ENCODE results near the gene OXNAD1.

OXNAD1 gene

DNA sequence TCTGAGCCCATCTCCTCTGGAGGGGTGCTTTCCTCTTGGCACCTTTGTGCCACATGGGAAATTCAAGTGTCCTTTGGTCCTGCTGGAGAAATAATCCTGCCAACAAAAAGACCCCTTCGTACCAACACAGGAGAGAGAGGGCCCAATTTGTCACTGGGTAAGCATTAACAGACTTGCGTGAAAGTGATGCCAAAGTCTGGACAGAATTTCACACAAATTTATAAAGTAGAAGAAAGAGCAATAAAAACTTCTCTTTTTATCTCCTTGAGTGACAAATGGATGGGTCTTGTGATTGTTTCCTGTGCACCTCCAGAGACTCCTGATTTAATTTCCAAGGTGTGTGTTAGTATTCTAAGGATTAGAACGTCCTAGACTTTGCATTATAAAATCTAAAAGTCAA lies 15.1 kb upstream of the OXNAD1 start:
- H3K18ac ChIP-seq (ENCODE audit: low read length): no peak overlapping the region
- H2BK120ac ChIP-seq (ENCODE audit: low read depth, low read length): no peak overlapping the region
- WGBS, 2 donors (ENCODE audit: extremely low coverage in 2 of 2, insufficient read length in 2 of 2, insufficient replicate concordance in 1 of 2): no CpG with 5 or more reads among the region's 3 CpGs

DNA sequence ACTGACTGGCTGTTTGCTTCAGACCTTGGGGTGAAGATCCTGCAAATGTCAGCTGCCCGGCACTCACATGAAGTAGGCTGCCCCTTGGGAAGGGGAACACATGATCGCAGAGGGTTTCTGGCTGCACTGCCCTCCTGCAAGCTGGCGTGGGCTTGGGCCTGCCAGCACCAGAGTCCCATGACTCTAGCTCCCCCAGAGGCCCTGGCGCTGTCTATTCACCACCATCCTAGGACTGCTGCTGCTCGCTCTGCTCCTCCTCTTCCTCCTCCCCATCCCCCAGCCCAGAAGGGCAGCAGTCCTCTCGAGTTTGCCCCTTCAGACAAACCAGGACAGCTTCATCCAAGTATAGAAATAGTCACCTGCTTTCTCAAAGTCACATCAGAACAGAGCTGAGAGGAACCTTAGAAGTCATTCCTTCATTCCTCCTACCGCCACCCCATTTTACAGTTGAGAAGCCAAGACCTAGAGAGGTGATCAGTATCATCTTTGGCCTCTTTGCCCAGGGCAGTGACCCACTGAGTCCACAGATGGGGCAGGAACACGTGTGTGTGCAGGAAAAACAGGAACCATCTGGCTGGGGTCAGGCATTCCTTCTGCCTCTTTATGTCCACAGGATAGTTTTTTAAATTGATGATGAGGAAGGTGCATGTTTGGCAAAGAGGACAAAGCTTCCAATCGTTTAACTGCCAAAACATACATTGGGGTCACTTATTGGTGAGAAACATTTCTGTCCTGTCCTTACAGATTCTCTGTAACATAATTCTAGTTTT lies 13.5 kb upstream of the OXNAD1 start:
- Histone ChIP-seq H3K4me2 (ENCODE audit: insufficient read depth, low read length, poor library complexity, severe bottlenecking) (no peak overlapping the region), H3K27me3 (ENCODE audit: control insufficient read depth in 3 of 3, insufficient read depth in 3 of 3, low read depth in 1 of 3, low read length in 3 of 3) (no peaks in the 10 kb centered on the region)

More for the DNA sequence above, 15.1 kb upstream of the OXNAD1 start:
- no peak overlapping the region for H2BK5ac ChIP-seq (ENCODE audit: low read length)
- H3K14ac ChIP-seq (ENCODE audit: low read length): no peak overlapping the region
- no peaks in the 10 kb centered on the region for H3K9me3 ChIP-seq (replicated peaks in 1 of 2; ENCODE audit: control insufficient read depth in 2 of 2, insufficient read depth in 1 of 2, low read depth in 1 of 2, low read length in 2 of 2)
- no peak for DNase-seq (ENCODE audit: low spot score)
- no peak overlapping the region for H2AK5ac ChIP-seq (ENCODE audit: low read depth, low read length)
- H2BK12ac ChIP-seq (ENCODE audit: low read length): no peak overlapping the region
- H4K8ac ChIP-seq (ENCODE audit: low read depth, low read length): no peak overlapping the region
- H3K23ac ChIP-seq (ENCODE audit: low read depth, low read length, poor library complexity): no peak overlapping the region
- H3K27me3 ChIP-seq (ENCODE audit: control insufficient read depth in 3 of 3, insufficient read depth in 3 of 3, low read depth in 1 of 3, low read length in 3 of 3): no peaks in the 10 kb centered on the region
- H3K36me3 ChIP-seq (replicated peaks in 1 of 2; ENCODE audit: control insufficient read depth in 2 of 2, insufficient read depth in 2 of 2, low read length in 2 of 2): no peaks in the 10 kb centered on the region
- H3K4me3 ChIP-seq (ENCODE audit: low read length in 2 of 2): no peak overlapping the region
- H3K4me1 ChIP-seq (ENCODE audit: control insufficient read depth in 2 of 2, insufficient read depth in 1 of 2, low read depth in 1 of 2, low read length in 2 of 2): no peaks in the 10 kb centered on the region
- H3K9ac ChIP-seq (ENCODE audit: low read depth, low read length, poor library complexity): no peak overlapping the region
- no peak overlapping the region for H2BK15ac ChIP-seq (ENCODE audit: low read length)
- no peak overlapping the region for H3K27ac ChIP-seq (replicated peaks; ENCODE audit: low read length)
- H2AFZ ChIP-seq (ENCODE audit: low read length): no peak overlapping the region
- no peak overlapping the region for H3K4ac ChIP-seq (ENCODE audit: low read length)
- H4K91ac ChIP-seq (ENCODE audit: low read depth, low read length, poor library complexity): no peak overlapping the region
- no peak overlapping the region for H3K4me2 ChIP-seq (ENCODE audit: insufficient read depth, low read length, poor library complexity, severe bottlenecking)
- H3K79me1 ChIP-seq (ENCODE audit: low read depth, low read length): no peaks in the 10 kb centered on the region

DNA sequence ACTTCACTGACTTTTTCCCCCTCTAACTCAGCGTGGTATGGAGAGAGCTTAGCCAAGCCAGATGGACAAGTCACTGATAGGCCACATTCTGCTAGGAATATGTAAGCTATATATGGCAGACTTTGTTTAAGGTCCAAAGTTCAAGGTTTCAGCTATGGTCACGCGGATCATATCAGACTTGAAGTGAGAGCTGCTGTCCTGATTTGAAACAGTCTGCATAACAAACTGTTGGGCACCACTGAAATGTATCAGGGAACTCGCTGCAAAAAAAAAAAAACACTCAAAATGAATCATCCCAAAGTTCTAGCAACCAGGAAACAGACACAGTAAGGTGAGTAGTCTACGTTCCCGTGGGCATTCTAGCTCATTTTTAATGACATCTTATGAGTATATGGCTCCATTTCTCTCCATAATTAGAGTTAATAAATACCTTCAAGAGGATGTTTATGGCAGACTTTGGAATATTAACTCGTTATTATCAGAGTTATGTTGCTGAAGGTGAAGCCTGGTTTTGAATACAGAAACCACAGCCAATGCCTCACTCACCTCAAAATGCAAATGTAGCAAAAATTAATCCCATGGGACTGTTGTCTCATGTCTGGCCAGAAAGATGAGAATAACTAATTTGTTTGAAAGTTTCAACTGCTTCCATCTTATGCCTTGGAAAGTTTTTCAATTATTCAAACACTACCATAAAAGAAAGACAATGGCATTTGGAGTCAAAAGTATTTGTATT lies 12.6 kb upstream of the OXNAD1 start:
- H2AFZ ChIP-seq (ENCODE audit: low read length): no peak overlapping the region
- H3K4me3 ChIP-seq (ENCODE audit: low read length in 2 of 2): no peak overlapping the region
- H3K9me3 ChIP-seq (replicated peaks in 1 of 2; ENCODE audit: control insufficient read depth in 2 of 2, insufficient read depth in 1 of 2, low read depth in 1 of 2, low read length in 2 of 2): no peaks in the 10 kb centered on the region
- no peak overlapping the region for H2BK5ac ChIP-seq (ENCODE audit: low read length)
- H2AK5ac ChIP-seq (ENCODE audit: low read depth, low read length): no peak overlapping the region
- H3K23ac ChIP-seq (ENCODE audit: low read depth, low read length, poor library complexity): no peak overlapping the region
- no peak overlapping the region for H4K91ac ChIP-seq (ENCODE audit: low read depth, low read length, poor library complexity)
- no peak overlapping the region for H3K4me2 ChIP-seq (ENCODE audit: insufficient read depth, low read length, poor library complexity, severe bottlenecking)
- no peak overlapping the region for H3K9ac ChIP-seq (ENCODE audit: low read depth, low read length, poor library complexity)
- H2BK12ac ChIP-seq (ENCODE audit: low read length): no peak overlapping the region
- H3K14ac ChIP-seq (ENCODE audit: low read length): no peak overlapping the region
- no peak overlapping the region for H2BK15ac ChIP-seq (ENCODE audit: low read length)
- H3K79me1 ChIP-seq (ENCODE audit: low read depth, low read length): no peaks in the 10 kb centered on the region
- H2BK120ac ChIP-seq (ENCODE audit: low read depth, low read length): no peak overlapping the region
- H4K8ac ChIP-seq (ENCODE audit: low read depth, low read length): no peak overlapping the region
- no peak overlapping the region for H3K4ac ChIP-seq (ENCODE audit: low read length)
- no peaks in the 10 kb centered on the region for H3K36me3 ChIP-seq (replicated peaks in 1 of 2; ENCODE audit: control insufficient read depth in 2 of 2, insufficient read depth in 2 of 2, low read length in 2 of 2)
- no peak for DNase-seq (ENCODE audit: low spot score)
- no peaks in the 10 kb centered on the region for H3K27me3 ChIP-seq (ENCODE audit: control insufficient read depth in 3 of 3, insufficient read depth in 3 of 3, low read depth in 1 of 3, low read length in 3 of 3)
- no CpG with 5 or more reads among the region's 7 CpGs for WGBS, 2 donors (ENCODE audit: extremely low coverage in 2 of 2, insufficient read length in 2 of 2, insufficient replicate concordance in 1 of 2)
- H3K27ac ChIP-seq (replicated peaks; ENCODE audit: low read length): no peak overlapping the region
- no peaks in the 10 kb centered on the region for H3K4me1 ChIP-seq (ENCODE audit: control insufficient read depth in 2 of 2, insufficient read depth in 1 of 2, low read depth in 1 of 2, low read length in 2 of 2)
- no peak overlapping the region for H3K18ac ChIP-seq (ENCODE audit: low read length)

More for the DNA sequence above, 13.5 kb upstream of the OXNAD1 start:
- Histone ChIP-seq H3K9me3 (replicated peaks in 1 of 2; ENCODE audit: control insufficient read depth in 2 of 2, insufficient read depth in 1 of 2, low read depth in 1 of 2, low read length in 2 of 2) (no peaks in the 10 kb centered on the region), H3K9ac (ENCODE audit: low read depth, low read length, poor library complexity) (peak overlapping the region; percentile 15), H3K4me1 (ENCODE audit: control insufficient read depth in 2 of 2, insufficient read depth in 1 of 2, low read depth in 1 of 2, low read length in 2 of 2) (no peaks in the 10 kb centered on the region), H4K91ac (ENCODE audit: low read depth, low read length, poor library complexity) (no peak overlapping the region), H3K4me3 (ENCODE audit: low read length in 2 of 2) (no peak overlapping the region), H2AFZ (ENCODE audit: low read length) (no peak overlapping the region), H4K8ac (ENCODE audit: low read depth, low read length) (no peak overlapping the region), H3K27ac (replicated peaks; ENCODE audit: low read length) (no peak overlapping the region), H3K36me3 (replicated peaks in 1 of 2; ENCODE audit: control insufficient read depth in 2 of 2, insufficient read depth in 2 of 2, low read length in 2 of 2) (no peaks in the 10 kb centered on the region), H3K4ac (ENCODE audit: low read length) (no peak overlapping the region), H2BK12ac (ENCODE audit: low read length) (no peak overlapping the region), H3K14ac (ENCODE audit: low read length) (no peak overlapping the region), H3K23ac (ENCODE audit: low read depth, low read length, poor library complexity) (peak overlapping the region; percentile 40), H3K79me1 (ENCODE audit: low read depth, low read length) (no peaks in the 10 kb centered on the region), H2AK5ac (ENCODE audit: low read depth, low read length) (no peak overlapping the region), H2BK15ac (ENCODE audit: low read length) (no peak overlapping the region), H2BK120ac (ENCODE audit: low read depth, low read length) (no peak overlapping the region), H2BK5ac (ENCODE audit: low read length) (no peak overlapping the region), H3K18ac (ENCODE audit: low read length) (no peak overlapping the region)
- no peak for DNase-seq (ENCODE audit: low spot score)
- no CpG with 5 or more reads among the region's 9 CpGs for WGBS, 2 donors (ENCODE audit: extremely low coverage in 2 of 2, insufficient read length in 2 of 2, insufficient replicate concordance in 1 of 2)

DNA sequence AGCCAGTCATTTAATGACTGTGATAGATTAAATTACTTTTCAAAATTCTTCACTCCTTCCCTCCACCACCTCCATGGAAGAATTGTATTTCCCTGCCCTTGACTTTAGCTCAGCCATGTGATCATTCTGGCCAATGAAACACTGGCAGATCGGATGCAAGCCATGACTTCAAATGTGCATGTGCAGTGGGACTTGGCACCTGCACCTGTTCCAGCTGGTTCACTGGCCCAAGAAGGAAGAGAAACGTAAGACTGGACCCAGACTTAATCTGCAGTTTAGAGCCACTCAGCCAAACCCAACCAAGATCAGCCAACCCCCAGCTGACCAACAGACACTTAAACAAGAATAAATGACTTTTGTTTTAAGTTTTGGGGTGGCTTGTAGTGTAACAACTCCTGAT lies 12.0 kb upstream of the OXNAD1 start:
- H2AK5ac ChIP-seq (ENCODE audit: low read depth, low read length): no peak overlapping the region
- no peak overlapping the region for H4K91ac ChIP-seq (ENCODE audit: low read depth, low read length, poor library complexity)
- no peak overlapping the region for H3K18ac ChIP-seq (ENCODE audit: low read length)
- no CpG with 5 or more reads among the region's 2 CpGs for WGBS, 2 donors (ENCODE audit: extremely low coverage in 2 of 2, insufficient read length in 2 of 2, insufficient replicate concordance in 1 of 2)
- H2BK120ac ChIP-seq (ENCODE audit: low read depth, low read length): no peak overlapping the region
- H2BK15ac ChIP-seq (ENCODE audit: low read length): no peak overlapping the region
- no peak for DNase-seq (ENCODE audit: low spot score)
- no peak overlapping the region for H3K4ac ChIP-seq (ENCODE audit: low read length)
- no peak overlapping the region for H2BK12ac ChIP-seq (ENCODE audit: low read length)
- H3K4me3 ChIP-seq (ENCODE audit: low read length in 2 of 2): no peak overlapping the region
- H2AFZ ChIP-seq (ENCODE audit: low read length): no peak overlapping the region
- no peaks in the 10 kb centered on the region for H3K4me1 ChIP-seq (ENCODE audit: control insufficient read depth in 2 of 2, insufficient read depth in 1 of 2, low read depth in 1 of 2, low read length in 2 of 2)
- H3K36me3 ChIP-seq (replicated peaks in 1 of 2; ENCODE audit: control insufficient read depth in 2 of 2, insufficient read depth in 2 of 2, low read length in 2 of 2): peaks cover 0 to 1% of the 10 kb centered on the region in 2 donors
- no peak overlapping the region for H3K14ac ChIP-seq (ENCODE audit: low read length)
- no peak overlapping the region for H3K23ac ChIP-seq (ENCODE audit: low read depth, low read length, poor library complexity)
- H3K9ac ChIP-seq (ENCODE audit: low read depth, low read length, poor library complexity): no peak overlapping the region
- H3K27ac ChIP-seq (replicated peaks; ENCODE audit: low read length): no peak overlapping the region
- H3K9me3 ChIP-seq (replicated peaks in 1 of 2; ENCODE audit: control insufficient read depth in 2 of 2, insufficient read depth in 1 of 2, low read depth in 1 of 2, low read length in 2 of 2): no peaks in the 10 kb centered on the region
- H2BK5ac ChIP-seq (ENCODE audit: low read length): no peak overlapping the region
- no peak overlapping the region for H3K4me2 ChIP-seq (ENCODE audit: insufficient read depth, low read length, poor library complexity, severe bottlenecking)
- H4K8ac ChIP-seq (ENCODE audit: low read depth, low read length): no peak overlapping the region
- H3K79me1 ChIP-seq (ENCODE audit: low read depth, low read length): no peaks in the 10 kb centered on the region
- no peaks in the 10 kb centered on the region for H3K27me3 ChIP-seq (ENCODE audit: control insufficient read depth in 3 of 3, insufficient read depth in 3 of 3, low read depth in 1 of 3, low read length in 3 of 3)
